NCI-H146 treated with DMSO at 0.1 percent for 48 hours (cell line): ENCODE data around the gene CDC42BPG.

Source experiments
- DNase-seq: peaks from one replicate; lab custom pipeline; 2025; ENCODE audit not compliant: unreplicated experiment; lab: John Stamatoyannopoulos, UW

The CDC42BPG gene

GRCh38 chr11:64880240-64881001 lies 36.0 kb upstream of the CDC42BPG start:
- no peak for DNase-seq

DNA sequence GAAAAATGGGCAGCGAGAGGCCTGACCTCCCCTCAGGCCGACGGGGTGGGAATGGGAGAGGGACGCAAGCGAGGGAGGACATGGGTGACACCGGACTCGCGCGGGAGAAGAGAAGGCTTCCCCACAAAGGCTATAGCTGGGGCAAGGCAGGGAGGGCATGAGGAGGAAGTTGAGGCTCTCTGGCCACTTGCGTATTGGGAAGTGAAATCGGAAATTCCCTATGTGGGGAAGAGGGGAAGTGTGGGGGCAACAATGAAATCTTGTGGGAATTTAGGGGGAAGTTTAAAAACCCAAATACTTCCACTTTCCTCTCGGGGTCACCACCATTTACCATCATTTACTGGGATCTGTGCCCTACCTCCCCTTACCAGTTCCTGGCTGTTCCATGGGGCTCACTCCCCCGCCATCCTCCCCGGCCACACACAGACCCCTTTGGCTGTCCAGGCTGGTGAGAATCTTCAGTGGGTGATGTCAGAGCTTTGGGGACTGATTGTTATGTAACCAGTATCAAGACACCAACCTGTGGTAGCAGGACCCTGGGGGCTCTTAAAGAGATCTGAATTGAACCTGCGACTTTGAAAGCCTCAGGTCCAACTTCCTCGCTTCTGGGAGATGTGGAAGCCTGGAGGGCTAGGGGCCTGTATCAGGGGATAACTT lies 34.9 kb upstream of the CDC42BPG start:
- DNase-seq = no peak

DNA sequence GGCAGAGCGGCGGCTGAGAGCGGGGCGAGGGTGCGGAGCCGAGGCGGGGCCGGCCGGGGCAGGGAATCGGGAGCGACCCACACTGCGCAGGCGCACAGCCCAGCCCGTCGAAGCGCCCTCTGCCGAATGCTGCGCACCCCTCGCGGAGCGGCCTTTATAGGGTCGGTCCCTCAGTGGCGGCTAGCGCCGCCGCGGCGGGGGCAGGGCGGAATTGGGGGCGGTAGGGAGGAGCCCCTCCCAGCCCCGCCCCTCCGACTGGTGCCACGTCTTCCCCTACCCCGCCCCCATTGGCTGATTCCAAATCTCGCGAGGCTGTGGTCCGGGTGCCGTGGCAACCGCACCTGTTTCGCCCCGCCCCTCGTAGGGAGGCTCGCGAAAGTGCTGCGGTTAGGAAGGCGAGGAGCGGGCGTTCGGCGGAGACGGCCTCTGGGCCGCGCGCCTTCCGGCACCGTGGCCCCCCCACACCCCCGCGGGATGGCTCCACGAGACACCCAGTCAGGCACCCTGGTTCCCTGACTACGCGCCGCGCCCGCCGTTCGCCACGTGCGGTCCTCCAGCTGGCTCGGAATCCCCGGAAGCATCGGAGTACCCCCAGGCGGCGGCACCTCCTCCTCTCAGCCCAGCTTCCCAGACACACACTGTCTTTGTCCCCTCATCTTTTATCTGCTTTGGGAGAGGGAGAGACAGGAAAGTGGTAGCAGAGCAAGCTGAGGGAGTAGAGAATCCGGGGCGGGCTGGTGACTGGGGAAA lies 34.2 kb upstream of the CDC42BPG start, which contains the start of gene EHD1:
Gene EHD1 (minus strand): TSS at position 128 of the 750 bp plus-strand sequence. CDS start 157 bp downstream, outside the sequence.
- peak; percentile 95 for DNase-seq

DNA sequence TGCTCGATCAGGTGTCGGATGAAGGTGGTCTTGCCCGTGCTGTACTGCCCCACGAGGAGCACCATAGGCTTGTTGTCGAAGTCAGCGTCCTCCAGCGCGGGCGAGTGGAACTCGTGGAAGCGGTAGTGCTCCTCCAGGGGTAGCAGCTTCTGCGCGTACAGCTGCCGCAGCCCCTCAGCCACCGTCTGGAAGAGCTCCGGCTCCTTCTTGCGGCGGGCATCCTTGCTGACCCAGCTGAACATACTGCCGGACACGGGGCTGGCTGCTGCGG lies 33.7 kb upstream of the CDC42BPG start:
- no peak for DNase-seq

DNA sequence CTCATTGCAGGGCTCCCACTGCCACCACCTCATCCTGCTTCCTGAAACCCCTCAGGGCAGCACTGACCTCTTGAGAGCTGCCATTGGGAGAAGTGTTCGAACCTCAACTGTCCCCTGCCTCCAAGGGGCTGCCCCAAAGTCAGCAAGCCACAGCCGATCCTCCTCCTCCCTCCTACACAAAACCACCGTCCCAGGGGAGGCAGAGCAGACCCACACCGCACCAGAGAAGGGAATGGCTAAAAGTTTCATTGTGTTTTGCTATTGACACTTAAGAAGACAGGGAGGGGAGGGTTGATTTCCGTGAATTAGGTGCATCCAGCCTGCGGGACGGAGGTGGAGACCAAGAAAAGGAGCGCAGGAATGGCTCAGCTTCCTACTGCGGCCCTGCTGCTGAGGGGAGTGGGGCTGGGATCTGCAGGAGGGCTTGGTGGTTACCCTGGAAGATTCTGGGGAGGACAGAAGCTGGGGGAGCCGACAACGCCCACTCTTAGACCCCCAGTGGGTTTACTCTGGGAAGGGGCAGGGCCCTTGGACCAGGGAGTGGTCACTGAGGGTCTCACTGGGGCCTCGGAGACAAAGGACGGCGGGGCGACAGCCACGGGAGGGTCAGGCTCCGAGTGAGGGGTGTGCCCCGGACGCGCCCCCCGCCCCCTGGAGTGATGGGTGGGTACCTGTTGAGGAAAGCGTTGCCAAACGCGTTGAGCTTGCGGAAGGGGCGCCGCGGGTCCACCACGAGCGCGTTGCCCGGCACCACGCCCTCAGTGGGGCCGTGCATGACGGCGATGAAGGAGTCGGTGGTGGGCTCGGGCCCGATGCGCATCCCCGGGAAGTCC lies 33.2 kb upstream of the CDC42BPG start:
- DNase-seq = no peak

GRCh38 chr11:64876835-64877341 lies 32.4 kb upstream of the CDC42BPG start:
- no peak for DNase-seq

DNA sequence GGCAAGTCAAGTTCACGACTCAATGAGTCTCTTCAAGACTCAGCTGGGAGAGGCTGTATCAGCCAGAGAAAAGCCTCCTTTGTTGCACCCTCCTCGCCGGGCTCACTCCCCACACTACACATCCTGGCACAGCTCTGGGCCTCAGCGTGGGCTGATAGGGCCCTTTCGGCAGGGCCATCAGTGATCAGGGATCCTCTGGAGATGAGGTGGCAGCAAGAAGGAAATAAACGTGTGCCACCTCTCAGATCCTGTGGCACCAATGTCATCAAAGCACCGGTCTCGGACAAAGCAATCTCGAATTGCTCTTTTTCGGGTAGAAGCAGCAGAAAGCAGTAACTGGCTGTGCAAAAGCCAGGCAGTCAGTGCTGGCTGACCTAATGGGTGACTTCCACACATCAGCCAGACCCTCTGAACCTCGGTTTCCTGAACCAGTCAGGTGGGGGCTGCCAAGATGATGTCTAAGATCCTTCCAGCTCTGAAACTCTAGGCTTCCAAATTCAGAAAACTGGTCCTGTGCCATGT lies 31.8 kb upstream of the CDC42BPG start:
- no peak for DNase-seq

GRCh38 chr11:64875369-64876228 lies 31.1 kb upstream of the CDC42BPG start:
- DNase-seq = no peak

DNA sequence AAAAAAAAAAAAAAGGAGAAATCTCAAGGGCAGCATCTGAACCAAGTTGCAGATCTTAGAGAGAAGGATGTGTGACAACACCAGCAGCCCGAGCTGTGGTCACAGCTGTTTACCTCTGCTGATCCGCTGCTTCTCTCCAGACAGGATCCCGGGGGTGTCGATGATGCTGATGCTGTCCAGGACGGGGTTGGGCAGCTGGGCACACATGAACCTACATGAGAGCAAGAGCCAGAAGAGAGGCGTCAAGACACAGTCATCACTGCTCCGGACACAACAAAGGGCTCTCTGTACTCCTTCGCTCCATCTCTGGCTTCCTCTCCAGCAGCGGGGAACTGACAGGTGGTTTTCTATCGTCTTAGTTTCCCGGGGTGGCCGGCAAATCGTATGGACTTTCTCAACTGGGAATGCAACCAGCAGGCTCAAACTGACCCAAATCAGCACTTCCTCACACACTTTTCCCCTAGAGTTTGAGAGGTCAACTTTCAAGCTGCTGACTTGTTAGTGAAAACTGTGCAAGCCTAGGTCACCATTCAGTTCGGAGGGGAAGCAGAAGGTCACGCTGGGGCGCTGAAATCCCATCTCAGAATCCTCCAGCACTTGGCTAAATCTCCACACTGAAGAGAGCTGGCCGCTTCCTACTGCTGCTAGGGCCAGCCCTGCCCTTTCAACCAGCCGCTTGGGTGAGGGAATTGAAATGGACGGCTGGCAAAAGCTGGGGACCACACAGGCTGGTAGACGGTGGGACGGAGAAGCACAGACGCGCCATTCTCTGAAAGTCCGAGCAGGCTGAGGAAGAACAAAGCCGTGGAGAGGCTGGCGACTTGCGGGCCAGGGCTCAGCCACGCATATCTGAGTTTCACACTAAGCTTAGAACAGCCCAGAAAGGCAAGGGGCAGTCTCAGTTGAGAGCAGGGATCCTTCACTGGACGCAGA lies 30.1 kb upstream of the CDC42BPG start:
- no peak for DNase-seq

GRCh38 chr11:64872790-64873488 lies 28.5 kb upstream of the CDC42BPG start:
- no peak for DNase-seq

GRCh38 chr11:64871492-64871891 lies 27.0 kb upstream of the CDC42BPG start:
- no peak for DNase-seq

- no peak for DNase-seq
Measured at GRCh38 chr11:64870893-64871466, 26.5 kb upstream of the CDC42BPG start.

DNA sequence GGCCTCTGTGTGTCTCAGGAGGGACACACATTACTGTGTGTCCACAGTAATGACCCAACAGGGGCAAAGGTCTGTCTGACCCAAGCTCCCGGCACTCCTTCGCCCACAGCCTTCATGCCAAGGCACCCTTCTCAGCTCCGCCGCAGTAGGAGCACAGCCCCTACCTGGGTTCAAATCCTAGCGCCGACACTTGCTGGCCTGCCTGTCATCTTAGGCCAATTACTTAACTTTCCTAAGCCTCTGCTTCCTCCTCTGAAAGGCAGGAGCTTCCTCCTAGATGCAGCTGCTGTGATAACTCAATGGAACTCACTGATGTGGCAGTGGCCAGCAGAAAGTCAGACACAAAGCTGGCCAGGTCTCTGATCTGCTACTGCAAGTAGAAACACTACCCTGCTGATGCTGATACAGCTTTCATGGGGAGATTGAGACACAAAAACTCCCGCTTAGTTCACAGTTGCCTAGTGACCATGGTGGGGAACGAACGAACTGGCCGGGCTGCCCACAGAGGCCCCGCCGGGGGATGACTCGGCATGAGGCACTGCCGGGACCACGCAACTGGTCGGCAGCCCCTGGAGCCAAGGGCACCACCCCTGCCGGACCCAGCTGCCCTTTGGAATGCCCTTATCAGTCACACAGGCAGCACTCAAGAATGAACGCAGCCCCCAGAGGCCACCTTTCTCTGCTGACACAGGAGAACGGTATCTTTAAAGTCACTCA lies 25.9 kb upstream of the CDC42BPG start:
- no peak for DNase-seq

- no peak for DNase-seq
Measured at GRCh38 chr11:64869571-64870175, 25.2 kb upstream of the CDC42BPG start.

DNA sequence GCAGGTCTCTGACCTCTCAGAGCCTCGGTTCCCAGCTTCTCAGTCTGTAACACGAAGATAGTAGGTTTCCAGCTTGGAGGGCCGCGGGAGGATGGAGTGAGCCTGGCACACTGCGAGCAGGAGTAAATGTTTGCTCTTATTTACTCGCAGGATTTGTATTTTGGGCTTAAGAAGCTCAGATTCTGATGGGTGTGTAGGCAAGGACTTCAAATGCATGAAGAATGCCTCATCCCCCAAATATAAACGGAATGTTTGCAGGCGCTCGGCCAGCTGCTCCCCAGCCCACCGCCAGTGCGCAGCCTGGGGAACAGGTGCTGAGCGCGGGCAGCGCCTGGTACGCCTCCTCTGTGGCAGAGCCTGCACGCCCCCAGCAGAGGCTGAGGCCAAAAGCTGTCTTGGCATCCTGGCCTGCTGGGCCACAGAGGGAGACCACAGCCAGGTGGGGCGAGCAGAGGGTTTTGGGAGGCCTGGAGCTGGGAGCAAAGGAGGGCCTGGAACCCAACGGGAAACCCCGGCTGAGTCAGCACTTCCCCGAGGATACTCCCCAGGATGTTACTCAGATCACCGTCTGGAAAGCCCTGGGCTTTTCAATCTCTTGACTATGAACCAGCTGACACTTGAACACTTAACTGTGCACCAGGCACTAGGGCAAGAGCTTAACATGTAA lies 24.6 kb upstream of the CDC42BPG start:
- no peak for DNase-seq
